UCSD-AML1 (cell line): ENCODE results near the gene PRRC2C.

ENCODE experiments used
- DNase-seq: peaks from one replicate; lab custom pipeline; 2025; ENCODE audit not compliant: unreplicated experiment; lab: John Stamatoyannopoulos, UW

Gene PRRC2C

DNA sequence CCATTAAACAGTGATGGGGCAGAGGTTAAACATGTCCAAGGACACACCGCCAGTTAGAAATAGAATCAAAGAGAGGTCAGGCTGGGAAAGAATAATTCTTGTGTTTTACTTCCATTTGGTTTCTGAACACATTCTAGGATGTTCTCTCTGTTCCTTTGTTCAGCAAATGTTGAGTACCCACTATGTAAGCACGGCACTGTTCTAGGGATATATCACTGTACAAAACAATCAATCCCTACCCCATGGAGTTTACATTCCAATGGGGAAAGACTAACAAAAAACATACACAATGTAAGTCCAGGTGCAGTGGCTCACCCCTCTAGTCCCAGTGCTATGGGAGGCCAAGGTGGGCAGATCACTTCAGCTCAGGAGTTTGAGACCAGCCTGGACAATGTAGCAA is 142.9 kb downstream of the PRRC2C start:
- no peak for DNase-seq

DNA sequence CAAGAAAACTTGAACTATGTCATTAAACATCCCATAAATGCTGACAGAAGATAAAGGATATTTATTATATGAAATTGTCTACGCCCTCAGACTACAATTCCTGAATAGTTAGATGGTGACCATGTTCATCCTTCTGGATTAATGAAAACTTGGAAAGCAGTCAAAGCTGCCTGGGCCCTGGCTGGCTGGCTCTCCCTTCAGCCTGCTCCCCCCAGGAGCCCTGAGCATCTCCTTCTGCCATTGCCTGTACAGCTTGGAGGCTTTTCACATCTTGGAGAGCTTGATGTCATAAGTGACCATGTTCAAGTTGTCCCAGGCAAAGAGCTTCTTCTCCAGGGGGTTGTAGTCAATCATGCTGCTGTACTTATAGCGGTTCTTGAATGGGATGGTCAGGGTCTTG is 150.3 kb downstream of the PRRC2C start:
- no peak for DNase-seq

GRCh38 chr1:171636141-171636540 is 150.8 kb downstream of the PRRC2C start:
- DNase-seq, result no peak

DNA sequence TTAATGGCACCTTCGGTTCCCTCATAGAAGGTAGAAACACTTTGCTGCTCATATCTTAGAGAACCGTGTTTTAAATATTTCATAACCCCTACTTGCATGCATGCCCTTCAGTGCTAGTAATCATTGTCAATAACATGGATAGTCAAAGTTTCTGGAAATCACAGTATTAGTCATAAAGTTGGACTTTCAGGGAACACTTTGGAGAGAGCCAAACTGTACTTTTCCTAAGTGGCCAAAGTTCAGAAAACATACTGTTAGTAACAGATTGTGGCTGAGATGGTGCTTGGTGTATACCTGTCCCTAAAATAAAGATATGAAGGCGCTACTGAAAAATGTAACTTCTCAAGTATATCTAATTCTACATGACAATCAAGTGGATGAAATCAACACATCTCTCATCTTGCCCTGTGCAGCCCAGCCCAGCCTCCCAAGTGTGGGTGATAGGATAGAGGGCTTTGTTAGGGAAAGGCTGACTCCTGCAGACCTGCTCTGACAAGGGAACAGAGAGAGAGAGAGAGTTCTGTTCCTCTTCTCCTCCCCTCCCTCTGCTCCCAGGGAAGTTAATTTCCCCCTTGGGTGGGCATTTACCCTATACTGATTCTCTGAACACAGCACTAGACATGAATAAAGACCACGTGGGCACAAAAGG is 152.7 kb downstream of the PRRC2C start:
- DNase-seq, result no peak

- no peak for DNase-seq
Measured at GRCh38 chr1:171640225-171640624, 154.9 kb downstream of the PRRC2C start.

DNA sequence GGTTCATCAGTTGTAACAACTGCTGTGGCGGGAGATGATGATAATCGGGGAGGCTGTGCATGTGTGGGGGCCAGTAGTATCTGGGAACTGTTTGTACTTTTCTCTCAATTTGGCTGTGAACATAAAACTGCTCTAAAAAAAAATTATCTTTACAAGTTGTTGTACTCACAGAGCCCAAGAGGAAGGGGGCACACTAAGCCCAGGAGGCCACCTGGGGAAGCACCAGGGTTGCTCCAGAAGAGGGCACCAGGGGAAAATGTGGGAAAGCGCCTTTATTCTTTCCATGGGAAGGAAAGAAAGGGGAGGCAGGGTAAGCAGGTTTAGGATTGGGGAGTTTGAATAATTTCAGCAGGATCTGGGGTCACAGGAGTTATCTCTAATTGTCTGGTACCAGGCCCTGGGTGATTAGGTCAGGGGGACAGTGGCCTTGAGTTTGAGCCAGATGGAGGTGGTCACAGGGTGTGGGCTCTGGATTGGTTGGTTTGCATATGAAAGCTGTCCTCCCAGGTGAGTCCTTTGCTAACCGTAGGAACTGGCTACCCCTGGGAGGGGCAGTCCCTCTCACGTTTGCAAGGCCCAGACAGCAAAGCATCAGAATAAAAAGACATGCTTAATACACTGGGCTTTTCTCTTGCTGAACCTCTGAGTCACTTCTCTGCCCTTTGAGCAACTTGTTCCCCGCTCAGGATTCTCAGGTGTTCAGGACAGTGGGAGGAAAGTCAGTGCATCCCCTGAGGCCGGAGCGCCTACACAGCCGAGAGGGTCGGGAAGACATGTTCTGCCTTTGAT is 155.9 kb downstream of the PRRC2C start:
- DNase-seq, result no peak

- no peak for DNase-seq
Measured at GRCh38 chr1:171642197-171642596, 156.9 kb downstream of the PRRC2C start.
